Skeletal muscle tissue (tissue), 4 donors: Measurements from ENCODE around the gene KLHL22. TPM values are rescaled to one million over a fixed set of nuclear protein-coding genes. Genes with fewer than 3 reads are reported as not detected.
A peak's percentile ranks its signal among the peaks of the same experiment; 100 is the strongest.

Experiments
- H3K27ac ChIP-seq: one replicate; pipeline ENCODE4 v1.7.0; 2013; ENCODE audit warnings: mild to moderate bottlenecking, low read depth, low read length, inconsistent platforms
- H3K27me3 ChIP-seq, 3 donors: one replicate each; pipeline ENCODE4 v1.7.0; 2013; ENCODE audit warnings: low read length in 3 of 3; ENCODE audit not compliant: control insufficient read depth in 3 of 3, insufficient read depth in 3 of 3
- H3K36me3 ChIP-seq, 3 donors: one replicate each; pipeline ENCODE4 v1.7.0; 2013; ENCODE audit warnings: low read length in 3 of 3; ENCODE audit not compliant: control insufficient read depth in 3 of 3, insufficient read depth in 3 of 3
- H3K4me1 ChIP-seq, 3 donors: one replicate each; pipeline ENCODE4 v1.7.0; 2013; ENCODE audit warnings: low read length in 3 of 3, mild to moderate bottlenecking in 3 of 3; ENCODE audit not compliant: control insufficient read depth in 3 of 3, insufficient read depth in 3 of 3
- H3K4me3 ChIP-seq, 3 donors: one replicate each; pipeline ENCODE4 v1.7.0; 2013; ENCODE audit warnings: low read length in 3 of 3
- H3K9ac ChIP-seq, 3 donors: one replicate each; pipeline ENCODE4 v1.7.0; 2013; ENCODE audit warnings: low read length in 3 of 3, mild to moderate bottlenecking in 3 of 3, moderate library complexity in 2 of 3, low read depth in 1 of 3
- H3K9me3 ChIP-seq, 3 donors: one replicate each; pipeline ENCODE4 v1.7.0; 2013; ENCODE audit warnings: low read length in 3 of 3; ENCODE audit not compliant: control insufficient read depth in 3 of 3
- total RNA-seq: library from RNA; depleted of rRNA; stranded (reverse); fragments of >200 nt; gene quantifications from one replicate; pipeline ENCODE4 v1.2.3, GENCODE V29; 2014
- donor health status: Osteomylitis.

The KLHL22 gene
- total RNA-seq, 1 donor from 2014 or later: 35.5 TPM

- Histone ChIP-seq H3K36me3 (peaks cover 12 to 21% (median 14%) of the 10 kb centered on the region in 3 donors), H3K9ac (peak overlapping the region; percentile 17 to 82 (median 58)), H3K27ac (peak overlapping the region; percentile 23), H3K4me3 (no peak overlapping the region), H3K9me3 (no peaks in the 10 kb centered on the region), H3K27me3 (no peaks in the 10 kb centered on the region), H3K4me1 (peaks cover 52 to 56% (median 53%) of the 10 kb centered on the region in 3 donors)
Measured at GRCh38 chr22:20533095-20533878, 37.7 kb upstream of the KLHL22 start.

GRCh38 chr22:20532256-20532993 lies 36.8 kb upstream of the KLHL22 start:
- Histone ChIP-seq H3K36me3 (peaks cover 8 to 20% (median 15%) of the 10 kb centered on the region in 3 donors), H3K27ac (peak overlapping the region; percentile 78), H3K9ac (peak overlapping the region in 2 of 3 donors; percentile 59 to 82), H3K9me3 (no peaks in the 10 kb centered on the region), H3K4me1 (peaks cover 50 to 53% (median 51%) of the 10 kb centered on the region in 3 donors), H3K4me3 (peak overlapping the region in 1 of 3 donors; percentile 7), H3K27me3 (no peaks in the 10 kb centered on the region)

GRCh38 chr22:20531404-20532201 lies 36.0 kb upstream of the KLHL22 start:
- H3K27ac ChIP-seq: peak overlapping the region; percentile 78
- H3K9ac ChIP-seq: peak overlapping the region; percentile 63 to 82 (median 77)
- H3K27me3 ChIP-seq: no peaks in the 10 kb centered on the region
- peaks cover 42 to 45% (median 45%) of the 10 kb centered on the region in 3 donors for H3K4me1 ChIP-seq
- no peaks in the 10 kb centered on the region for H3K9me3 ChIP-seq
- peaks cover 8 to 16% (median 12%) of the 10 kb centered on the region in 3 donors for H3K36me3 ChIP-seq
- peak overlapping the region in 2 of 3 donors; percentile 51 to 60 for H3K4me3 ChIP-seq

GRCh38 chr22:20531154-20531403 lies 35.5 kb upstream of the KLHL22 start:
- Histone ChIP-seq H3K27ac (peak overlapping the region; percentile 78), H3K9ac (peak overlapping the region; percentile 63 to 82 (median 77)), H3K4me3 (peak overlapping the region in 2 of 3 donors; percentile 51 to 60), H3K36me3 (peaks cover 8 to 19% (median 12%) of the 10 kb centered on the region in 3 donors), H3K27me3 (no peaks in the 10 kb centered on the region), H3K9me3 (no peaks in the 10 kb centered on the region), H3K4me1 (peaks cover 40 to 45% (median 42%) of the 10 kb centered on the region in 3 donors)

- Histone ChIP-seq H3K27me3 (no peaks in the 10 kb centered on the region), H3K9me3 (no peaks in the 10 kb centered on the region), H3K4me1 (peaks cover 40 to 46% (median 42%) of the 10 kb centered on the region in 3 donors), H3K4me3 (peak overlapping the region in 1 of 3 donors; percentile 3), H3K27ac (peak overlapping the region; percentile 78), H3K9ac (peak overlapping the region; percentile 63 to 82 (median 77)), H3K36me3 (peaks cover 8 to 20% (median 12%) of the 10 kb centered on the region in 3 donors)
Measured at GRCh38 chr22:20530368-20531153, 35.0 kb upstream of the KLHL22 start.

GRCh38 chr22:20528405-20528978 lies 32.9 kb upstream of the KLHL22 start:
- Histone ChIP-seq H3K9ac (no peak overlapping the region), H3K9me3 (no peaks in the 10 kb centered on the region), H3K4me1 (peaks cover 40 to 46% (median 44%) of the 10 kb centered on the region in 3 donors), H3K36me3 (peaks cover 8 to 17% (median 11%) of the 10 kb centered on the region in 3 donors), H3K4me3 (no peak overlapping the region), H3K27me3 (no peaks in the 10 kb centered on the region), H3K27ac (no peak overlapping the region)

GRCh38 chr22:20526628-20527355 lies 31.2 kb upstream of the KLHL22 start:
- Histone ChIP-seq H3K36me3 (peaks cover 8 to 16% (median 12%) of the 10 kb centered on the region in 3 donors), H3K9me3 (no peaks in the 10 kb centered on the region), H3K27me3 (no peaks in the 10 kb centered on the region), H3K9ac (no peak overlapping the region), H3K4me1 (peaks cover 32 to 37% (median 32%) of the 10 kb centered on the region in 3 donors), H3K27ac (no peak overlapping the region), H3K4me3 (no peak overlapping the region)

GRCh38 chr22:20526305-20526627 lies 30.7 kb upstream of the KLHL22 start:
- Histone ChIP-seq H3K9me3 (no peaks in the 10 kb centered on the region), H3K27me3 (no peaks in the 10 kb centered on the region), H3K36me3 (peaks cover 8 to 16% (median 12%) of the 10 kb centered on the region in 3 donors), H3K4me1 (peaks cover 27 to 32% (median 27%) of the 10 kb centered on the region in 3 donors), H3K4me3 (no peak overlapping the region), H3K9ac (no peak overlapping the region), H3K27ac (no peak overlapping the region)
